ENCODE data around the gene EPHB2.

DNA sequence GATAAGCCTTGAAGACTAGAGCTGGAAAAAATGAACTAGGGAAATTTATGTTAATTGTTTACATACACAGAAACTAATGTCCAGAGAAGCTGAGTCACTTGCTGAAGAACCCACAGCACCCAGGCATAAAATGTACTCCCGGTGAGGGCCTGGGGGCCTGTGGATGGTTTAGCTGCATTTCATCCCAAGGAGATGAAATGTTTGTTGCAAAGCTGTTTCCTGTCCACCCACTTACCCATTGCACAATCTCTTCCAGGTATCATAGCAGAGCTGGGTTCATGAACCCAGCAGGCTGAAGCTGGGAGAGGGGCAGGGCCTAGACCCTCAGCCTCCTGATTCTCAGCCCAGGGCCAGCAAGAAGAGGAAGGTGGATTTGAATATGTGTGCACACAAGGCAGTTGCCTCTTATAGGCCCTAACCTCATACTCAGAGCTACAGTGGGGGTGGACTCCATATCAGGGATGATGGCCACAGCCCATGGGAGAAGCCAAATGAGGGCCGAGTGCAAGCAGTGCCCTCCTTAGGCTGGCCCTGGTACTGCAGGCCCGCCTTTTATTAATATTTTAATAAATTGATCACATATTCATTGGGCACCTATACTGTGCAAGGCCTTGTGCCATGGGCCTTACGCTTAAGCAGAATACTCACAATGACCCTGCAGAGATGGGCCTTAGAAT, 151.3 kb downstream of the EPHB2 start:
- no peak for TF ChIP-seq POLR2A (IDR thresholded peaks at IDR 0.05; ENCODE audit: insufficient read depth in 1 of 2, low read depth in 2 of 2, low read length in 2 of 2)
- no peak for TF ChIP-seq USF2 (IDR thresholded peaks at IDR 0.05; ENCODE audit: low read depth, low read length)
- TF ChIP-seq USF2 (CRISPR knock-in tag; IDR thresholded peaks at IDR 0.05; ENCODE audit: borderline replicate concordance), result no peak

All from HepG2 (cell line).